Tibial nerve (tissue), 4 donors: ENCODE data around the gene LRTM2. TPM values are rescaled to one million over a fixed set of nuclear protein-coding genes. Genes with fewer than 3 reads are reported as not detected.

Experiments used
- DNase-seq, 2 donors: peaks; one replicate each; pipeline ENCODE4 v3.0.0-alpha.2; 2019; ENCODE audit warnings: low spot score in 2 of 2
- H3K27ac ChIP-seq, 4 donors: fragments of 200-600 bp; sonication (generic) in 3 of 4; one replicate each; pipeline ENCODE4 v1.5.1; 2017 to 2019; ENCODE audit warnings: mild to moderate bottlenecking in 1 of 4
- H3K27me3 ChIP-seq, 2 donors: fragments of 200-600 bp; sonication (generic) in 1 of 2; one replicate each; pipeline versions ENCODE4 v1.5.1 to v1.6.0; 2017 to 2019
- H3K36me3 ChIP-seq, 3 donors: fragments of 200-600 bp; sonication (generic); one replicate each; pipeline ENCODE4 v1.5.1; 2018 to 2019
- H3K4me1 ChIP-seq, 4 donors: fragments of 200-600 bp; sonication (generic) in 3 of 4; one replicate each; pipeline ENCODE4 v1.5.1; 2017 to 2019
- H3K4me3 ChIP-seq, 4 donors: fragments of 200-600 bp; sonication (generic) in 3 of 4; one replicate each; pipeline ENCODE4 v1.5.1; 2017 to 2019; ENCODE audit warnings: mild to moderate bottlenecking in 1 of 4, moderate library complexity in 1 of 4
- H3K9me3 ChIP-seq, 4 donors: fragments of 200-600 bp; sonication (generic) in 3 of 4; one replicate each; pipeline ENCODE4 v1.5.1; 2017 to 2019
- EP300 ChIP-seq, 2 donors: sonication (generic); formaldehyde crosslinking; IDR thresholded peaks; one replicate each; pipeline ENCODE4 v1.6.1; 2017; ENCODE audit warnings: antibody characterized with exemption in 2 of 2, mild to moderate bottlenecking in 1 of 2
- POLR2A ChIP-seq, 2 donors: fragments of 450-650 bp; IDR thresholded peaks; one replicate each; pipeline ENCODE4 v1.6.1; 2017; ENCODE audit warnings: antibody characterized with exemption in 2 of 2, mild to moderate bottlenecking in 2 of 2, moderate library complexity in 2 of 2
- WGBS, 2 donors: methylation state at CpG; one replicate each; pipeline ENCODE4 v1.1.5; 2018; 5-methylcytosine and 5-hydroxymethylcytosine counted together
- total RNA-seq, 4 donors: library from RNA; depleted of rRNA; stranded (reverse); fragments of >200 nt; gene quantifications; one replicate each; pipeline ENCODE4 v1.1.0, GENCODE V29; 2016
- TF ChIP-seq, protein P1 (sequence below), 5 experiments: fragments of 200-600 bp in 3 of 5; fragments of 450-650 bp in 2 of 5; sonication (generic) in 3 of 5; IDR thresholded peaks; one replicate each; pipeline ENCODE4 v1.5.1; 2016 to 2019; ENCODE audit warnings: antibody characterized with exemption in 5 of 5, mild to moderate bottlenecking in 3 of 5, moderate library complexity in 2 of 5

The LRTM2 gene
- total RNA-seq, 4 donors from 2014 or later: not detected

- Histone ChIP-seq H3K36me3 (no peaks in the 10 kb centered on the region), H3K9me3 (no peaks in the 10 kb centered on the region), H3K4me1 (no peaks in the 10 kb centered on the region), H3K4me3 (no peak overlapping the region), H3K27me3 (no peaks in the 10 kb centered on the region), H3K27ac (no peak overlapping the region)
- DNase-seq: peak in 1 of 2 donors; percentile 1
- TF ChIP-seq EP300 (IDR thresholded peaks at IDR 0.05) (no peak), POLR2A (IDR thresholded peaks at IDR 0.05) (no peak)
- TF ChIP-seq, protein P1, sequence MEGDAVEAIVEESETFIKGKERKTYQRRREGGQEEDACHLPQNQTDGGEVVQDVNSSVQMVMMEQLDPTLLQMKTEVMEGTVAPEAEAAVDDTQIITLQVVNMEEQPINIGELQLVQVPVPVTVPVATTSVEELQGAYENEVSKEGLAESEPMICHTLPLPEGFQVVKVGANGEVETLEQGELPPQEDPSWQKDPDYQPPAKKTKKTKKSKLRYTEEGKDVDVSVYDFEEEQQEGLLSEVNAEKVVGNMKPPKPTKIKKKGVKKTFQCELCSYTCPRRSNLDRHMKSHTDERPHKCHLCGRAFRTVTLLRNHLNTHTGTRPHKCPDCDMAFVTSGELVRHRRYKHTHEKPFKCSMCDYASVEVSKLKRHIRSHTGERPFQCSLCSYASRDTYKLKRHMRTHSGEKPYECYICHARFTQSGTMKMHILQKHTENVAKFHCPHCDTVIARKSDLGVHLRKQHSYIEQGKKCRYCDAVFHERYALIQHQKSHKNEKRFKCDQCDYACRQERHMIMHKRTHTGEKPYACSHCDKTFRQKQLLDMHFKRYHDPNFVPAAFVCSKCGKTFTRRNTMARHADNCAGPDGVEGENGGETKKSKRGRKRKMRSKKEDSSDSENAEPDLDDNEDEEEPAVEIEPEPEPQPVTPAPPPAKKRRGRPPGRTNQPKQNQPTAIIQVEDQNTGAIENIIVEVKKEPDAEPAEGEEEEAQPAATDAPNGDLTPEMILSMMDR (IDR thresholded peaks at IDR 0.05): no peak
- WGBS, 2 donors: 86 to 89% methylated on average over 4 of the region's 5 CpGs
These were observed 58.3 kb downstream of the LRTM2 start for GRCh38 chr12:1878695-1879094.

GRCh38 chr12:1879633-1880032 lies 59.3 kb downstream of the LRTM2 start:
- no peaks in the 10 kb centered on the region for H3K36me3 ChIP-seq
- no peak overlapping the region for H3K27ac ChIP-seq
- H3K9me3 ChIP-seq: no peaks in the 10 kb centered on the region
- H3K27me3 ChIP-seq: no peaks in the 10 kb centered on the region
- peak in 1 of 2 donors; percentile 3 for DNase-seq
- TF ChIP-seq POLR2A (IDR thresholded peaks at IDR 0.05): no peak
- TF ChIP-seq, protein P1 (IDR thresholded peaks at IDR 0.05): no peak
- no peak for TF ChIP-seq EP300 (IDR thresholded peaks at IDR 0.05)
- no peaks in the 10 kb centered on the region for H3K4me1 ChIP-seq
- H3K4me3 ChIP-seq: no peak overlapping the region
- 85 to 92% methylated on average over 10 of the region's 10 CpGs for WGBS, 2 donors

- no peaks in the 10 kb centered on the region for H3K4me1 ChIP-seq
- 73 to 87% methylated on average over 12 to 18 of the region's 18 CpGs for WGBS, 2 donors
- no peaks in the 10 kb centered on the region for H3K36me3 ChIP-seq
- TF ChIP-seq EP300 (IDR thresholded peaks at IDR 0.05) (no peak), POLR2A (IDR thresholded peaks at IDR 0.05) (no peak)
- TF ChIP-seq, protein P1 (IDR thresholded peaks at IDR 0.05): no peak
- H3K4me3 ChIP-seq: no peak overlapping the region
- no peak overlapping the region for H3K27ac ChIP-seq
- H3K27me3 ChIP-seq: no peaks in the 10 kb centered on the region
- DNase-seq: no peak
- H3K9me3 ChIP-seq: no peaks in the 10 kb centered on the region
These were observed 59.9 kb downstream of the LRTM2 start for GRCh38 chr12:1880153-1880845.

- 87 to 93% methylated on average over 7 of the region's 7 CpGs for WGBS, 2 donors
- Histone ChIP-seq H3K4me1 (no peaks in the 10 kb centered on the region), H3K27ac (no peak overlapping the region), H3K9me3 (no peaks in the 10 kb centered on the region), H3K27me3 (no peaks in the 10 kb centered on the region), H3K36me3 (no peaks in the 10 kb centered on the region), H3K4me3 (no peak overlapping the region)
- TF ChIP-seq POLR2A (IDR thresholded peaks at IDR 0.05) (no peak), EP300 (IDR thresholded peaks at IDR 0.05) (no peak)
- TF ChIP-seq, protein P1 (IDR thresholded peaks at IDR 0.05): no peak
- DNase-seq: no peak
These were observed 60.5 kb downstream of the LRTM2 start for GRCh38 chr12:1880876-1881275.

DNA sequence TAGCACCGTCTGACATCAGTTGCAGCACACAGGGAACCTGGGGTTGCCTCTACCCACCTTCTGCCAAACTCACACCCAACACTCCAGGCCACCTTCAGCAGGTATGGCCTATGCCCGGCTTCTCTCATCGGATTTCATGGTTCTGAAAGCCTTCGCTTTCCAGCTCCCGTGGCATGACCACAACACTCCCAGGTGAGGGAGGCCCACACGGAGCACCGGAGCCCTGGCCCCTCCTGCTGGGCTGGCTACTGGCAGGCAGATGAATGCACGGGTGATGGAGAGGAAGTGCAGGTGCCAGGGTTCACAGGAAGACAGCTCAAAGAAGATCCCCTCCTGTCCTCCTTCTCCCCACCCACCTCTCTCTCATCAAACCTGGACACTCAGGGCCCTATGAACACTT lies 60.9 kb downstream of the LRTM2 start:
- no peak overlapping the region for H3K27ac ChIP-seq
- 71 to 91% methylated on average over 8 of the region's 8 CpGs for WGBS, 2 donors
- no peaks in the 10 kb centered on the region for H3K4me1 ChIP-seq
- no peaks in the 10 kb centered on the region for H3K36me3 ChIP-seq
- TF ChIP-seq, protein P1 (IDR thresholded peaks at IDR 0.05): no peak
- TF ChIP-seq EP300 (IDR thresholded peaks at IDR 0.05): no peak
- no peak for TF ChIP-seq POLR2A (IDR thresholded peaks at IDR 0.05)
- no peaks in the 10 kb centered on the region for H3K9me3 ChIP-seq
- DNase-seq: no peak
- H3K4me3 ChIP-seq: no peak overlapping the region
- no peaks in the 10 kb centered on the region for H3K27me3 ChIP-seq
